Measurements from ENCODE around the gene INCENP.

GRCh38 chr11:62138630-62139425, 15.0 kb downstream of the INCENP start:
- TF ChIP-seq EZH2 (IDR thresholded peaks at IDR 0.05; ENCODE audit: low read depth) (no peak), CTCF (conservative IDR thresholded peaks at IDR 0.05) (no peak)

All from PC-9 (cell line).